Left ventricle myocardium inferior (tissue), 1 donor: Measurements from ENCODE around the gene AP2S1. TPM values are rescaled to one million over a fixed set of nuclear protein-coding genes. Genes with fewer than 3 reads are reported as not detected.
A peak's percentile ranks its signal among the peaks of the same experiment; 100 is the strongest.
"Not testable (repeated sequence)": the region's sequence is repeated elsewhere in the genome, so short reads cannot be mapped to it uniquely, and the experiment has no call there.

Source experiments
- DNase-seq: peaks from one replicate; pipeline ENCODE4 v3.0.0-alpha.2; 2020
- H3K27ac ChIP-seq: fragments of 200-600 bp; replicated peaks from 2 replicates; pipeline ENCODE4 v1.8.0; 2021
- H3K27me3 ChIP-seq: fragments of 200-600 bp; 2 replicates; pipeline ENCODE4 v1.8.0; 2021; ENCODE audit warnings: low read depth
- H3K36me3 ChIP-seq: fragments of 200-600 bp; 2 replicates; pipeline ENCODE4 v1.8.0; 2021
- H3K4me1 ChIP-seq: fragments of 200-600 bp; 2 replicates; pipeline ENCODE4 v1.8.0; 2021
- H3K4me3 ChIP-seq: fragments of 200-600 bp; 2 replicates; pipeline ENCODE4 v1.8.0; 2021; ENCODE audit warnings: mild to moderate bottlenecking, moderate library complexity
- H3K9me3 ChIP-seq: fragments of 200-600 bp; replicated peaks from 2 replicates; pipeline ENCODE4 v1.8.0; 2021
- CTCF ChIP-seq: fragments of 200-600 bp; IDR thresholded peaks from 2 replicates; pipeline ENCODE4 v1.8.0; 2021; ENCODE audit warnings: antibody characterized with exemption, mild to moderate bottlenecking, borderline replicate concordance
- intact Hi-C: fragments of 100-400 bp; cut with micrococcal nuclease; formaldehyde crosslinking; loops from one replicate; pipeline ENCODE4 v1.11.0; 2022
- total RNA-seq: library from RNA; stranded (reverse); fragmentation: NEBNext Ultra II Directional; extraction: Animal tissue kit (Norgen Biotek cat#: 25700); gene quantifications from one replicate; pipeline ENCODE4 v1.2.1, GENCODE V29; 2021
- donor health status: DM: no; HTN: yes; CAD: no; lungs with severe emphysema.

The AP2S1 gene
- total RNA-seq, 1 donor from 2014 or later = 87.3 TPM

DNA sequence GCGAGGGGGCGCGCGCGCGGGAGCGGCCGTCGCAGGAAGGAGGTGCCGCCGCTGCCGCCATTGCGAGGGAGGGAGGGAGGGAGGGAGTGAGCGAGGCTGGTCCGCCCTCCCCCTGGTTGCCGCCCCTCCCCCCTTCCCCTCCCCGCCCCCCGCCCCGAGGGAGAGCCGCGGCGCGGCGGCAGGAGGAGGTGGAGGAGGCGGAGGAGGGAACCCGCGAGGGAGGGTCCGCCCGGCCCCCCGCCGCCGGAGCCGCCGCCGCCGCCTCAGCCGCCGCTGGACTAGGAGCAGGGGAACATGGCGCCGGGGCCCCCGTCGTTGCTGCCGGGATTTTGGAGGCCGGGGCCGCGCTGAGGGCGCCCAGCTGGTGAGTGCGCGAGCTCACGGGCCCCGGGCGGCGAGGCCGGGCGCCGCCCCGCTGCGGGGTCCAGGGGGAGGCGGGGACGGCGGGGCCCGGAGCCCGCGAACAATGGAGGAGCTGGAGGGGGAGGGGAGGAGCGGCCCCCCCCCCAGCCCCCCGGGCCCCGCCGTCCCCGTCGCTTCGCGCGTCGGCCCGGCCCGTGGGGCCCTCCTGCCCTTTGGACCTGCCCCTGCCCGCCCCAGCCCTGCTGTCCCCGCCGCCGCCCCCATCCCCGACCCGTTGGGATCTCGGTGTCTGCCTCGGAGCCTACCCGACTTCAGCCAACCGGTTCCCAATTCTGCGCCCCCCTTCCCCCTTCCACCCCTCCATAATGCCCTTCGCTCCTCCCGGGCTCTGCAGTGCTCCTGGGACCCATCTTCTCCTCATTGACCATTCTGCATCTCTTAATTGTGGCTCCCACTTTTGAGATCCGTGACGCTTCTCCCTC, 10.4 kb upstream of the AP2S1 start, which contains the start of gene ARHGAP35:
Gene ARHGAP35, plus strand, starts transcription at position 152 of the 845 bp plus-strand sequence. CDS start 57,679 bp downstream, outside the sequence.
- no peak for DNase-seq
- Histone ChIP-seq H3K36me3 (no peaks in the 10 kb centered on the region), H3K4me1 (peaks cover 74% of the 10 kb centered on the region), H3K4me3 (peak within 1 kb of the TSS; percentile 79), H3K27me3 (no peaks in the 10 kb centered on the region), H3K27ac (peak within 1 kb of the TSS; percentile 98), H3K9me3 (no peaks in the 10 kb centered on the region)
- intact Hi-C loops = loop anchor here (5.0 to 10.0 kb wide), 2 partner anchors 64 to 121 kb away; no protein-coding TSS in a partner anchor
- no peak for TF ChIP-seq CTCF

- Histone ChIP-seq H3K27ac (peak overlapping the region; percentile 98), H3K36me3 (no peaks in the 10 kb centered on the region), H3K27me3 (no peaks in the 10 kb centered on the region), H3K4me3 (peak overlapping the region; percentile 79), H3K9me3 (no peaks in the 10 kb centered on the region), H3K4me1 (peaks cover 72% of the 10 kb centered on the region)
- peak; percentile 99 for DNase-seq
- peak; percentile 15 for TF ChIP-seq CTCF
- intact Hi-C loops = loop anchor here (5.0 to 10.0 kb wide), 2 partner anchors 65 to 122 kb away; no protein-coding TSS in a partner anchor
Observed at GRCh38 chr19:46860125-46860845, 9.6 kb upstream of the AP2S1 start.

DNA sequence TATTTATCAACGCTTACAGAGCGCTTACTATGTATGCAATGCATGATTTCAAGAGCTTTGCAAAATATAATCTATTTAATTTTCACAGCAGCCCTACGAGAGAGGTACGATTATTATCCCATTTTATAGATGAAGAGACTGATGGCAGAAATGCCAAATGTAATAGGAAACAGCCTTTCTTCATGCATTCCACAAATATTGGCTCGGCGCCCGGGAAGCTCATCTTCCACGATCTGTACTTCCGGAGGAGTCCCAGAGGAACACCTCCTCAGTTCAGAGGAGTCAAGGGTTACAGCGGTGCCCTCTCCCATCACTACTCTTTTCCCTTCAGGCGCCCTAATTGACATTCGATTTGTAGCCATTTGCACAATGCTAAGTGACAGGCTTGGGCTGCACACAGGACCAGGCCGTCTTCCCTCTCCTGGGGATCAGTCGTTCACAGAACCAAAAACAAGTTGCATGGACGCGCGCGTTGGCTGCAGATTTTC, 9.0 kb upstream of the AP2S1 start:
- H3K9me3 ChIP-seq = no peaks in the 10 kb centered on the region
- no peaks in the 10 kb centered on the region for H3K36me3 ChIP-seq
- peaks cover 66% of the 10 kb centered on the region for H3K4me1 ChIP-seq
- peak; percentile 75 for DNase-seq
- TF ChIP-seq CTCF = no peak
- peak overlapping the region; percentile 98 for H3K27ac ChIP-seq
- H3K4me3 ChIP-seq = peak overlapping the region; percentile 79
- intact Hi-C loops = loop anchor here (5.0 to 10.0 kb wide), 2 partner anchors 65 to 123 kb away; no protein-coding TSS in a partner anchor
- no peaks in the 10 kb centered on the region for H3K27me3 ChIP-seq

- peak; percentile 80 for TF ChIP-seq CTCF
- peak overlapping the region; percentile 60 for H3K4me3 ChIP-seq
- H3K4me1 ChIP-seq = peaks cover 33% of the 10 kb centered on the region
- no peaks in the 10 kb centered on the region for H3K36me3 ChIP-seq
- no peaks in the 10 kb centered on the region for H3K27me3 ChIP-seq
- intact Hi-C loops = no loop called here
- no peaks in the 10 kb centered on the region for H3K9me3 ChIP-seq
- DNase-seq = peak; percentile 97
- peak overlapping the region; percentile 92 for H3K27ac ChIP-seq
Observed at GRCh38 chr19:46856062-46857022, 5.7 kb upstream of the AP2S1 start.

DNA sequence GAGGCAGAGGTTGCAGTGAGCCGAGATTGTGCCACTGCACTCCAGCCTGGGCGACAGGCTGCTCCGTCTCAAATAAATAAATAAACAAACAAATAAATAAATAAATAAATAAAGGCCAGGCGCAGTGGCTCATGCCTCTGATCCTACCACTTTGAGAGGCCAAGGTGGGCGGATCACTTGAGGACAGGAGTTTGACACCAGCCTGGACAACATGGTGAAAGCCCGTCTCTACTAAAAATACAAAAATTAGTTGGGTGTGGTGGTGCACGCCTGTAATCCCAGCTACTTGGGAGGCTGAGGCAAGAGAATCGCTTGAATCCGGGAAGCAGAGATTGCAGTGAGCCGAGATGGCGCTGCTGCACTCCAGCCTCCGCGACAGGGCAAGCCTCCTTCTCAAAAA, 4.1 kb upstream of the AP2S1 start:
- H3K27ac ChIP-seq, intact Hi-C loops, DNase-seq: not testable (repeated sequence)

More for the DNA sequence above, 4.1 kb upstream of the AP2S1 start:
- not testable (repeated sequence) for H3K36me3 ChIP-seq, H3K9me3 ChIP-seq, H3K4me3 ChIP-seq, H3K27me3 ChIP-seq
- H3K4me1 ChIP-seq = peaks cover 35% of the 10 kb centered on the region
